ENCODE results near the gene RERE. TPM values are rescaled to one million over a fixed set of nuclear protein-coding genes. Genes with fewer than 3 reads are reported as not detected.

The RERE gene
- total RNA-seq, 2 experiments from 2014 or later: 96.6 to 101 TPM

DNA sequence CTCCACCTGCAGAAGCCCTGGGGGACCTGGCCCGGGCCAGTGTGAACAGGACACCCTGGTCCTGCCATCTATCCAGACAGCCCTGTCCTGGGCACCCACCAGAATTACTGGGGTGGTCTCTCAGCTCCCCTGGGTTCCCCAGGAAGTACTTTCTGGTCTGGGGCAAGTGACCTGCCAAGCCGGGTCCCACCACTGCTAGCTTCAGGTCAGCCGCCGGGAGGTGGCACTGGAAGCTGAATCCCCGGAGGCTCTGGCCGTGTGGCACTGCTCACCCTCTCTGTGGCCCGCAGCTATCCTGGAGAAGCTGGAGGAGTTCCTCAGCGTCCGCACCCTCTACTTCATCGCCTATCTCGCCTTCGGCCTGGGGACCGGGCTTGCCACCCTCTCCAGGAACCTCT lies 478.2 kb downstream of the RERE start:
- ChIA-PET POLR2A (no interaction called here), CTCF (no interaction called here)
- no peaks in the 10 kb centered on the region for H3K36me3 Mint-ChIP-seq (ENCODE audit: low read depth)
- H3K9me3 Mint-ChIP-seq: peaks cover 3% of the 10 kb centered on the region
- no peaks in the 10 kb centered on the region for H3K27me3 Mint-ChIP-seq
- H3K4me3 Mint-ChIP-seq: no peak overlapping the region
- no peaks in the 10 kb centered on the region for H3K4me1 Mint-ChIP-seq
- DNase-seq: no peak
- no peak overlapping the region for H3K27ac Mint-ChIP-seq

DNA sequence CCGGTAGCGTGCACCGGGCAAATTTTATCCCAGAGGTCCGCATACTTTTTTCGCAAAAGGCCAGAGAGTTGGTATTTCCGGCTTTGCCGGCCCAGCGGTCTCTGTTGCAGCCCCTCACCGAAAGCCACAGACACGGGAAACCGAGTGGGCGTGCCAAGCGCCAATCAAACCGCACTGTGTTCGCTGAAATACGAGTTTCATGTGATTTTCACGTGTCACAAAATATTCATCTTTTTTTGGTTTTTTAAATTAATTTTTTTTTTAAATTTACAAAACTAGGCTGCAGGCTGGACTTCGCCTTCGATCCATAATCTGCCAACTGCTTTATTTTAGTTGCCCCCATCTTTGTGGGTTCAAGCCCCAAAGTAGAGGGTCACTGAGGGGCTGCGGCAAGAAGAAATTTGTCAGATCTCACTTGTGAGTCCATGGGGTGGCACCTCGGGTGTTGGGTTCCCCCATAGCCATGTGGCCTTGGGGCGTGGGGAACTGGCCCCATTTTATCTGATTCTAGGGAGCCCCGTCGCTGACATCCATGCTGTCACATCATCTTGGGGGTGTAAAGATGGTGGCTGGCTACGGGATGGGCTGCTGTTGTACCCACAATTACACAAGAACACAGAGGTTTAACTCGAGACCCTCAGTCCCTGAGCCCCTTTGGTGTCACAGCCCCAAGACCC lies 478.8 kb downstream of the RERE start:
- CTCF ChIA-PET: no interaction called here
- POLR2A ChIA-PET: no interaction called here
- peaks cover 3% of the 10 kb centered on the region for H3K9me3 Mint-ChIP-seq

DNA sequence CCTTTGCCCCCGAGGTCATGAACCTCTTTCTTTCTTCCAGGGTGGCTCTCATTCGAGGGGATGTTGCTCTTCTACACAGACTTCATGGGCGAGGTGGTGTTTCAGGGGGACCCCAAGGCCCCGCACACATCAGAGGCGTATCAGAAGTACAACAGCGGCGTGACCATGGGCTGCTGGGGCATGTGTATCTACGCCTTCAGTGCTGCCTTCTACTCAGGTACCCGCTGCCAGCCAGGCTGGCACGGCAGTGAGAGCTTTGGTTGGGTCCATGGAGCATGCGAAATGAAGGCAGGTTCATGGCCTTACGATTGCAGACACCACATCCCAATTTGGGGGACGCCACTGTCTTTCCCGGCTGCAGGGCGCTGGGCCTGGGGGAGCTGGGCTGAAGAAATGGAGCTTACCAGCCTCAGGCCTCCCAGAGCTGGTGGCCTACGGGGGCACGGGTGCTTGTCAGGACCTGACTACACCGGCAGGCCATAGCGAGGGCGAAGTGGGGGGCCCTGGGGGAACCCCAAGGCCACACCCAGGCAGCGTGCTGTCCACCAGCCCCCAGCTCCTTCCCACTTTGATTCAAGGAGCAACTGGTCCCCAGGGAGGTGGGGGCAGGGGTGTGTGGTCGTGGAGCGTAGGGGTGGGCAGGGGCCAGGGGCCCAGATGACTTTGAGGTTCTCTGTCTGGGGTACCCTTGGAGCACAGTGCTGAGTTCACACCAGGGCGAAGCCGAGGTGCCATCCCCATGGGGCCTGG lies 479.5 kb downstream of the RERE start:
- Mint-ChIP-seq H3K4me3 (no peak overlapping the region), H3K4me1 (no peaks in the 10 kb centered on the region), H3K27ac (no peak overlapping the region), H3K27me3 (no peaks in the 10 kb centered on the region), H3K36me3 (ENCODE audit: low read depth) (no peaks in the 10 kb centered on the region), H3K9me3 (peaks cover 3% of the 10 kb centered on the region)
- no peak for DNase-seq
- ChIA-PET POLR2A (no interaction called here), CTCF (no interaction called here)

More for the DNA sequence above, 478.8 kb downstream of the RERE start:
- no peaks in the 10 kb centered on the region for H3K36me3 Mint-ChIP-seq (ENCODE audit: low read depth)
- no peaks in the 10 kb centered on the region for H3K27me3 Mint-ChIP-seq
- no peaks in the 10 kb centered on the region for H3K4me1 Mint-ChIP-seq
- H3K4me3 Mint-ChIP-seq: no peak overlapping the region
- DNase-seq: no peak
- no peak overlapping the region for H3K27ac Mint-ChIP-seq

DNA sequence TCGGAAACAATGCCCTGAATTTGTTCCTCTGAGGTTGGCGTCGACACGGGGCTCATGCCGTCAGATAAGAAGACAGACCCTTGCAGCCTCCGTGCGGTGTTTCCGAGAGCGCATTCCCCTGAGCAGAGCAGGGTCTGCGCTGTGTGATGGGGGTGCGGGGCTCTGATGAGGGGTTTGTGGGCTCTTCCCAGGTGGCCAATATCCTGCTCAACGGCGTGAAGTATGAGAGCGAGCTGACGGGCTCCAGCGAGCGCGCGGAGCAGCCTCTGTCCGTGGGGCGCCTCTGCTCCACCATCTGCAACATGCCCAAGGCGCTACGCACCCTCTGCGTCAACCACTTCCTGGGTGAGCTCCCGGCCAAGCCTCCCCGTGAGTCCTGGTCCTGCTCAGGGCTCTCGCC lies 482.2 kb downstream of the RERE start:
- Mint-ChIP-seq H3K27me3 (no peaks in the 10 kb centered on the region), H3K27ac (no peak overlapping the region), H3K4me3 (no peak overlapping the region), H3K36me3 (ENCODE audit: low read depth) (no peaks in the 10 kb centered on the region), H3K9me3 (peaks cover 3% of the 10 kb centered on the region), H3K4me1 (no peaks in the 10 kb centered on the region)
- CTCF ChIA-PET: no interaction called here
- POLR2A ChIA-PET: no interaction called here
- DNase-seq: no peak

DNA sequence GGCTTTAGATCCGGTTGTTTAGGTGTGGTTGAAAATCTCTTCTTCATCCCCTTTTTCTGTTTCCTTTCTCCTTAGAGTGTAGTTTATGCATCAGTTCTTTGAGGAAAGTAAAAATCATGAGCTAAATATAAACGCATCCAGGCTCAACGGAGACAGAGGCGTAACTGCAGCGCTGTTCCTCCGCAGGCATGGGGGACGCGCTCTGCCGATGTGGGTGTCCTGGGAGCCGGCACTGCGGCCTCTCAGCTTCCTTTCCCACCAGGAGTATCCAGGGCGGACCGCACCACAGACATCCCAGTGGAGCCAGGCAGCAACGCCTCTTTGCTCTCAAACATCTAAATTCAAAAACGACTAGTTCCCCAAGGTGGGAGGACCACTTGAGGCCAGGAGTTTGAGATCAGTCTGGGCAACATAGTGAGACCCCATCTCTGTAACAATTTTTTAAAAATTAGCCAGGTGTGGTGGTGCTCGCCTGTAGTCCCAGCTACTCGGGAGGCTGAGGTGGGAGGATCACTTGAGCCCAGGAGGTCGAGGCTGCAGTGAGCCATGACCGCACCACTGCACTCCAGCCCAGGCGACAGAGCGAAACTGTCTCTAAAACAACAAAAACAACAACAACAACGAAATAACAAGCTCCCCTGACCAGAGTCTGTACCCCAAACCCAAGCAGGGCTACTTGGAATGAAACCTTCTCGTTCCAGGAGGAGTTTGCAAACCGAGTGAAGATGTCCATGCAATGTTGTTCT lies 483.2 kb downstream of the RERE start:
- ChIA-PET CTCF (no interaction called here), POLR2A (no interaction called here)
- Mint-ChIP-seq H3K36me3 (ENCODE audit: low read depth) (no peaks in the 10 kb centered on the region), H3K27me3 (no peaks in the 10 kb centered on the region), H3K4me3 (no peak overlapping the region), H3K9me3 (peaks cover 3% of the 10 kb centered on the region), H3K27ac (no peak overlapping the region), H3K4me1 (no peaks in the 10 kb centered on the region)
- DNase-seq: no peak

DNA sequence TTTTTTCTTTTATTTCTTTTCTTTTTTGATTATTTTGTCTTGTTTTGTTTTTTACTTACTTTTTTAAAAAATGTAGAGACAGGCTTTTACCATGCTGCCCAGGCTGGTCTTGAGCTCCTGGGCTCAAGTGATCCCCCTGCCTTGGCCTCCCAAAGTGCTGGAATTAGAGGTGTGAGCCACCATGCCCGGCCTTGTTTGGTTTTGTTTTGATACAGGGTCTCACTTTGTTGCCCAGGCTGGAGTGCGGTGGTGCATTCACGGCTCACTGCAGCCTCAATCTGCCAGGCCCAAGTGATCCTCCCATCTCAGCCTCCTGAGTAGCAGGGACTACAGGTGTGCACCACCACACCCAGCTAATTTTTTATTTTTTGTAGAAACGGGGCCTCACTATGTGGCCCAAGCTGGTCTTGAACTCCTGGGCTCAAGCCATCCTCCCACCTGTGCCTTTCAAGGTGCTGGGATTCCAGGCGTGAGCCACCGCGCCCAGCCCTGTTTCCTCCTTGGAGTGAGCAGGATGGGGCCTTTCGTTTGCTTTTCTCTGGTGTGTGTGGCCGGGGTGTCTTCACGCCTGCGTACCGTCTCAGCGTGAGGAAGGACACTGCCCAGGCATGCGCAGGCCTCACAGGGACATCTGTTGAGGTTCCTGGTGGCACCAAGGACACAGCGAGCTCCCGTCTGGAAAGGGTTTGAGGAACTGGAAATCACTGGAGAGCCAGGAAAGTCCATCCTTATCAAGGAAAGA lies 484.0 kb downstream of the RERE start:
- CTCF ChIA-PET: no interaction called here
- Mint-ChIP-seq H3K27ac (no peak overlapping the region), H3K27me3 (no peaks in the 10 kb centered on the region), H3K9me3 (peaks cover 3% of the 10 kb centered on the region), H3K4me1 (no peaks in the 10 kb centered on the region), H3K4me3 (no peak overlapping the region), H3K36me3 (ENCODE audit: low read depth) (no peaks in the 10 kb centered on the region)
- DNase-seq: no peak
- POLR2A ChIA-PET: no interaction called here

DNA sequence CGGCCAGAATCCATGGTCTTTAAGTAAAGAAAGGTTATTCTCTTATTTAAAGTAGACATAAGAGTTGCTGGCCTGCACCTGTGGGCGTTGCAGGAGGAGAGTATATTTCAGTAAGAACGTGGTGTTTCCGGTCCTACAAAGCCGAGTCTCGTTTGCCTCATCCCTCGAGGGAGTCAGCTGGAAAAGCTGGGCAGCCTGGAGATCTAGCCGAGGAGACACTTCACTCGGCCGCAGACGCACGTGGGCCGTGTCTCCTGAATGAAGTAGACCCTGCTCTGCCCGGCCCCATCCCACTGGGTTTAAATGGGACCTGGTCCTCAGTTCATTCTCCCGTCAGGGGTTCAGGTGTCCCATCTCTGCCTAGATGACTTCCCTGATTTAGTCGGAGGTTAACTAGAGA lies 484.6 kb downstream of the RERE start:
- H3K27me3 Mint-ChIP-seq: no peaks in the 10 kb centered on the region
- DNase-seq: no peak
- ChIA-PET CTCF (no interaction called here), POLR2A (no interaction called here)
- H3K4me1 Mint-ChIP-seq: no peaks in the 10 kb centered on the region
- H3K27ac Mint-ChIP-seq: no peak overlapping the region
- H3K9me3 Mint-ChIP-seq: peaks cover 3% of the 10 kb centered on the region
- no peaks in the 10 kb centered on the region for H3K36me3 Mint-ChIP-seq (ENCODE audit: low read depth)
- no peak overlapping the region for H3K4me3 Mint-ChIP-seq

DNA sequence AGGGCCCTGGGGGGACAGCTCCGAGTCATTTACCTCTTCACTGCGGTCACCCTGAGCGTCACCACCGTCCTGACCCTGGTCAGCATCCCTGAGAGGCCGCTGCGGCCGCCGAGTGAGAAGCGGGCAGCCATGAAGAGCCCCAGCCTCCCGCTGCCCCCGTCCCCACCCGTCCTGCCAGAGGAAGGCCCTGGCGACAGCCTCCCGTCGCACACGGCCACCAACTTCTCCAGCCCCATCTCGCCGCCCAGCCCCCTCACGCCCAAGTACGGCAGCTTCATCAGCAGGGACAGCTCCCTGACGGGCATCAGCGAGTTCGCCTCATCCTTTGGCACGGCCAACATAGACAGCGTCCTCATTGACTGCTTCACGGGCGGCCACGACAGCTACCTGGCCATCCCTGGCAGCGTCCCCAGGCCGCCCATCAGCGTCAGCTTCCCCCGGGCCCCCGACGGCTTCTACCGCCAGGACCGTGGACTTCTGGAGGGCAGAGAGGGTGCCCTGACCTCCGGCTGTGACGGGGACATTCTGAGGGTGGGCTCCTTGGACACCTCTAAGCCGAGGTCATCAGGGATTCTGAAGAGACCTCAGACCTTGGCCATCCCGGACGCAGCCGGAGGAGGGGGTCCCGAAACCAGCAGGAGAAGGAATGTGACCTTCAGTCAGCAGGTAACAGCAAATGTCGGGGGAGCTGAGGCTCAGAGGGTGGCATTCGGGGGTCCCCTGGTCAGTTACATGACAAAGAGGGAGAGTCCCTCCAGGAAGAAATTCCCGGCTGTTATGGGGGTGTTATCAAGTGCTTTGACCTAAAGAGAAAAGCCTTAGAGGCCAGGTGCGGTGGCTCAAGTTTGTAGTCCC lies 486.9 kb downstream of the RERE start:
- Mint-ChIP-seq H3K4me3 (no peak overlapping the region), H3K36me3 (ENCODE audit: low read depth) (no peaks in the 10 kb centered on the region), H3K9me3 (no peaks in the 10 kb centered on the region), H3K27me3 (no peaks in the 10 kb centered on the region), H3K4me1 (no peaks in the 10 kb centered on the region), H3K27ac (no peak overlapping the region)
- CTCF ChIA-PET: interaction anchor here (1.5 kb wide), 1 partner anchor 315 kb away, joined by 3 read pairs; no protein-coding TSS in a partner anchor
- DNase-seq: no peak
- POLR2A ChIA-PET: no interaction called here

DNA sequence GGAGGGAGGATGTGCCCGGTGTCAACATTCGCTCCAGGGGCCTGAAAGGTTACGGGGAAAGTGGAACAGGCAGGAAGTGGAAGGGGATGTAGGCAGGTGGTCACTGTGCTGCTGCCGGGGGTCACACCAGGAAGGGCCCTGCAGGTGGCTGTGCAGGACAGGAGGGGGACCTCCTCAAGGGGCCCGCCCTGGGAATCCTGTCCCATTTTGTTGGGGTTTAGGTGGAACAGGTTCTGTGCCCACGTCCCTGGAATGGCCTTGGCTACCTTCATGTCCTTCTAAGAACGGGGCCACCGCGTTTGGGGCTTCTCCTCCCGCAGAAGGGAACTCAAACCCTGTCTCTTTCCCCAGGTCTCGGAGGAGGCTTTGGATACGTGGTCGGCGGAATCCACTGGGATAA lies 487.6 kb downstream of the RERE start:
- no peak for DNase-seq
- Mint-ChIP-seq H3K4me3 (no peak overlapping the region), H3K9me3 (no peaks in the 10 kb centered on the region), H3K36me3 (ENCODE audit: low read depth) (no peaks in the 10 kb centered on the region), H3K27ac (no peak overlapping the region), H3K27me3 (no peaks in the 10 kb centered on the region), H3K4me1 (no peaks in the 10 kb centered on the region)
- ChIA-PET CTCF (interaction anchor here (0.6 to 1.5 kb wide), 2 partner anchors 294 to 315 kb away, joined by 3 read pairs; no protein-coding TSS in a partner anchor), POLR2A (no interaction called here)

DNA sequence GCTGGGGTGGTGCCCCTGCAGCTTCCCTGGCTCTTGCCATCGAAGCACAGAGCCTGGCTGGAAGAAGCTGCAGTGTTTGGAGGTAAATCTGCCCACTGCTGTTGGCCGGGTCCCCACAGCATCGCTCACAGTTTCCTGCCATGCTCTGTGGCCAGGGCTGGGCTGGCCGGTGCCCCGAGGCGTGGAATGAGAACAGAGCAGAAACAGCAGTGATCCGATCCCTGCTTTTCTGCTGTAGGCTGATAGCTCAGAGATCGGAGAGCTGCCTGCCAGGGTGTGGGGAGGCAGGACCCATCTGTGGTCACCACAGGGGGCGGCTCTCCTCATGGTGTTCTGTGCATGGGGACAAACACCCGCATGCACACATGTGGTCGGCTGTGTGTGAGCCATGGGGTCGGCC lies 488.0 kb downstream of the RERE start:
- ChIA-PET CTCF (interaction anchor here (0.6 to 1.5 kb wide), 2 partner anchors 293 to 314 kb away, joined by 3 read pairs; no protein-coding TSS in a partner anchor), POLR2A (no interaction called here)
- H3K4me1 Mint-ChIP-seq: no peaks in the 10 kb centered on the region
- H3K36me3 Mint-ChIP-seq (ENCODE audit: low read depth): no peaks in the 10 kb centered on the region
- DNase-seq: no peak
- no peak overlapping the region for H3K27ac Mint-ChIP-seq
- no peaks in the 10 kb centered on the region for H3K27me3 Mint-ChIP-seq
- H3K4me3 Mint-ChIP-seq: no peak overlapping the region
- H3K9me3 Mint-ChIP-seq: no peaks in the 10 kb centered on the region

DNA sequence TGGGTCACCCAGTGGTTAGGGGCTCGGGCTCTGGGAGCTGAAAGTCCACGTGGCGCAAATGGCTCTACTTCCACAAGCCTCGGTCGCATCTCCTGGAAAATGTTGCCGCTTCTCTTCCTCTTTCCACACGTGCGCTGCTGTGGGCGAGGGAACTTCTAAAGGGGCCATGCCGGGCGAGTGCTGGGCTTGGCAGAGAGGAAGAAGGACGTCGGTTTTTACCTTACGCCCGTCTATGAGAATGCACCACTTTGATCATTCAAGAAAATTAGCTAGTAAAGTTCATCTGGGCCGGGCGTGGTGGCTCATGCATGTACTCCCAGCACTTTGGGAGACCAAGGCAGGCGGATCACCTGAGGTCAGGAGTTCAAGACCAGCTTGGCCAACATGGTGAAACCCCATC lies 489.2 kb downstream of the RERE start:
- Mint-ChIP-seq H3K9me3 (no peaks in the 10 kb centered on the region), H3K4me3 (no peak overlapping the region), H3K4me1 (no peaks in the 10 kb centered on the region), H3K27me3 (no peaks in the 10 kb centered on the region), H3K27ac (no peak overlapping the region), H3K36me3 (ENCODE audit: low read depth) (no peaks in the 10 kb centered on the region)
- DNase-seq: no peak
- ChIA-PET CTCF (no interaction called here), POLR2A (no interaction called here)

DNA sequence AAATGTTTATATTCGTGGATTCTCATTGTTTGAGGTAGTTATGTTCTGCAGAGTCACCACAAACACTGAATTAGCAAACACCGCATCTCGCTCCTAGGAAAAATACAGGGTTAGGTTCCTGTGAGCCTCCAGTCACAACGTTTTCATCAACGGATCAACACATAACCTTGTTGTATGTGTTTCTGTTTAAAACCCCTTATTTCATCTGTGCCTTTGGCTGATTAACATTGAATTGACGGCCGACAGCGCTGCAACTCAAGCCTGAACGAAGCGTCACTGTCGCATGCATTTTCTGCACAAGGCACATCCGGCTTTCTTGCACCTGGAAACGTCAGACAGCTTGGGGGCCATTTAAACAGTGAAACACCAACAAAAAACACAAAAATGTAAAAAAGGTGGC lies 491.2 kb downstream of the RERE start:
- no peak overlapping the region for H3K27ac Mint-ChIP-seq
- no peaks in the 10 kb centered on the region for H3K27me3 Mint-ChIP-seq
- no peaks in the 10 kb centered on the region for H3K4me1 Mint-ChIP-seq
- POLR2A ChIA-PET: no interaction called here
- H3K4me3 Mint-ChIP-seq: no peak overlapping the region
- CTCF ChIA-PET: no interaction called here
- no peaks in the 10 kb centered on the region for H3K9me3 Mint-ChIP-seq
- no peak for DNase-seq
- H3K36me3 Mint-ChIP-seq (ENCODE audit: low read depth): no peaks in the 10 kb centered on the region

Data from activated CD4-positive, alpha-beta memory T cell treated with anti-CD3 and anti-CD28 coated beads, Interleukin-2, amount 10 ng/mL, durations not matched to agents 7 days and 5 days (primary cell).